Endodermal cell (in vitro differentiated cells): ENCODE data around the gene PARPBP. TPM values are rescaled to one million over a fixed set of nuclear protein-coding genes. Genes with fewer than 3 reads are reported as not detected.

Source experiments
- DNase-seq: peaks from one replicate; pipeline ENCODE4 v3.0.0-alpha.2; 2017
- H3K27ac ChIP-seq: 2 replicates; pipeline ENCODE4 v1.5.1; 2013; ENCODE audit warnings: mild to moderate bottlenecking, low read depth, low read length, moderate library complexity
- H3K27me3 ChIP-seq: 2 replicates; pipeline ENCODE4 v1.6.1; 2013; ENCODE audit warnings: mild to moderate bottlenecking, low read length, moderate library complexity; ENCODE audit not compliant: insufficient read depth, control insufficient read depth, poor library complexity, severe bottlenecking
- H3K36me3 ChIP-seq: 2 replicates; pipeline ENCODE4 v1.7.0; 2013; ENCODE audit warnings: mild to moderate bottlenecking, low read length, moderate library complexity; ENCODE audit not compliant: control insufficient read depth, insufficient read depth
- H3K4me1 ChIP-seq: one replicate; pipeline ENCODE4 v1.7.0; 2013; ENCODE audit warnings: low read length; ENCODE audit not compliant: control insufficient read depth, insufficient read depth
- H3K4me3 ChIP-seq: 2 replicates; pipeline ENCODE4 v1.5.1; 2013; ENCODE audit warnings: mild to moderate bottlenecking, low read length, moderate library complexity
- H3K9ac ChIP-seq: 2 replicates; pipeline ENCODE4 v1.6.1; 2013; ENCODE audit warnings: mild to moderate bottlenecking, low read length, moderate library complexity; ENCODE audit not compliant: poor library complexity, severe bottlenecking; ENCODE audit errors: extremely low read depth
- H3K9me3 ChIP-seq: 2 replicates; pipeline ENCODE4 v1.6.1; 2013; ENCODE audit warnings: mild to moderate bottlenecking, low read length, moderate library complexity; ENCODE audit not compliant: control insufficient read depth
- H3K27ac Mint-ChIP-seq: 2 replicates; pipeline ENCODE4 v1.8.0; 2020; ENCODE audit warnings: mixed read lengths
- H3K27me3 Mint-ChIP-seq: 2 replicates; pipeline ENCODE4 v1.8.0; 2021; ENCODE audit warnings: mild to moderate bottlenecking, mixed read lengths; ENCODE audit not compliant: insufficient read depth
- H3K36me3 Mint-ChIP-seq: 2 replicates; pipeline ENCODE4 v1.8.0; 2020; ENCODE audit warnings: low read depth, mixed read lengths
- H3K4me1 Mint-ChIP-seq: 2 replicates; pipeline ENCODE4 v1.8.0; 2020; ENCODE audit warnings: mixed read lengths
- H3K4me3 Mint-ChIP-seq: 2 replicates; pipeline ENCODE4 v1.8.0; 2020; ENCODE audit warnings: mild to moderate bottlenecking, moderate library complexity, mixed read lengths
- H3K9me3 Mint-ChIP-seq: 2 replicates; pipeline ENCODE4 v1.8.0; 2020; ENCODE audit warnings: mild to moderate bottlenecking, mixed read lengths
- CTCF ChIP-seq: fragments of 200-600 bp; sonication (generic); conservative IDR thresholded peaks from 2 replicates; pipeline ENCODE4 v1.5.0; 2021; ENCODE audit warnings: antibody characterized with exemption, mild to moderate bottlenecking
- WGBS, 2 experiments: methylation state at CpG; one replicate each; pipeline versions ENCODE4 v1.1.5 to v1.1.7; 2013; ENCODE audit warnings: missing lambda C conversion rate in 2 of 2, mixed read lengths in 1 of 2; ENCODE audit not compliant: insufficient coverage in 1 of 2, insufficient read length in 1 of 2; 5-methylcytosine and 5-hydroxymethylcytosine counted together
- total RNA-seq, 2 donors: library from RNA; stranded (reverse); fragmentation: NEBNext Ultra II Directional in 1 of 2; extraction: Animal tissue kit (Norgen Biotek cat#: 25700) in 1 of 2; gene quantifications; 2 replicates in 1 of 2; 3 replicates in 1 of 2; pipeline ENCODE4 v1.2.1, GENCODE V29; 2021

PARPBP gene
- total RNA-seq, 2 donors from 2014 or later = 28.3 to 30.0 TPM

GRCh38 chr12:102093319-102093718 lies 26.7 kb upstream of the PARPBP start:
- no peaks in the 10 kb centered on the region for H3K27me3 ChIP-seq
- H3K4me1 ChIP-seq = no peaks in the 10 kb centered on the region
- Mint-ChIP-seq H3K9me3 (peaks cover 30% of the 10 kb centered on the region), H3K4me1 (peaks cover 7% of the 10 kb centered on the region), H3K27ac (no peak overlapping the region), H3K36me3 (peaks cover 49% of the 10 kb centered on the region), H3K27me3 (no peaks in the 10 kb centered on the region), H3K4me3 (no peak overlapping the region)
- peaks cover 35% of the 10 kb centered on the region for H3K9me3 ChIP-seq
- H3K36me3 ChIP-seq = peaks cover 76% of the 10 kb centered on the region
- no peak overlapping the region for H3K9ac ChIP-seq
- no peak for DNase-seq
- no peak for TF ChIP-seq CTCF
- no peak overlapping the region for H3K4me3 ChIP-seq
- no peak overlapping the region for H3K27ac ChIP-seq

GRCh38 chr12:102095677-102096263 lies 24.2 kb upstream of the PARPBP start:
- H3K27me3 Mint-ChIP-seq = no peaks in the 10 kb centered on the region
- peaks cover 44% of the 10 kb centered on the region for H3K36me3 Mint-ChIP-seq
- no peak overlapping the region for H3K4me3 Mint-ChIP-seq
- H3K9ac ChIP-seq = no peak overlapping the region
- no peak overlapping the region for H3K27ac Mint-ChIP-seq
- H3K4me3 ChIP-seq = no peak overlapping the region
- peaks cover 14% of the 10 kb centered on the region for H3K9me3 ChIP-seq
- peak; percentile 63 for TF ChIP-seq CTCF
- WGBS, 2 experiments = 89 to 93% methylated on average over 1 to 2 of the region's 2 CpGs
- H3K27ac ChIP-seq = no peak overlapping the region
- peaks cover 8% of the 10 kb centered on the region for H3K9me3 Mint-ChIP-seq
- peaks cover 87% of the 10 kb centered on the region for H3K36me3 ChIP-seq
- no peaks in the 10 kb centered on the region for H3K4me1 ChIP-seq
- no peak for DNase-seq
- no peaks in the 10 kb centered on the region for H3K27me3 ChIP-seq
- peaks cover 7% of the 10 kb centered on the region for H3K4me1 Mint-ChIP-seq

GRCh38 chr12:102096855-102097254 lies 23.1 kb upstream of the PARPBP start:
- no peak for DNase-seq
- Histone ChIP-seq H3K27ac (no peak overlapping the region), H3K4me1 (no peaks in the 10 kb centered on the region), H3K9ac (no peak overlapping the region), H3K27me3 (no peaks in the 10 kb centered on the region), H3K9me3 (peaks cover 4% of the 10 kb centered on the region), H3K4me3 (no peak overlapping the region), H3K36me3 (peaks cover 85% of the 10 kb centered on the region)
- H3K9me3 Mint-ChIP-seq = no peaks in the 10 kb centered on the region
- TF ChIP-seq CTCF = no peak
- H3K4me3 Mint-ChIP-seq = no peak overlapping the region
- peaks cover 7% of the 10 kb centered on the region for H3K4me1 Mint-ChIP-seq
- WGBS, 2 experiments = 92 to 95% methylated on average over 2 to 3 of the region's 3 CpGs
- peaks cover 37% of the 10 kb centered on the region for H3K36me3 Mint-ChIP-seq
- H3K27ac Mint-ChIP-seq = no peak overlapping the region
- H3K27me3 Mint-ChIP-seq = no peaks in the 10 kb centered on the region
